ENCODE measurements around the gene RHOG. TPM values are rescaled to one million over a fixed set of nuclear protein-coding genes. Genes with fewer than 3 reads are reported as not detected.
A peak's percentile ranks its signal among the peaks of the same experiment; 100 is the strongest.

Gene RHOG
- total RNA-seq = 10 to 100 TPM; 59.8 to 63.3 TPM

DNA sequence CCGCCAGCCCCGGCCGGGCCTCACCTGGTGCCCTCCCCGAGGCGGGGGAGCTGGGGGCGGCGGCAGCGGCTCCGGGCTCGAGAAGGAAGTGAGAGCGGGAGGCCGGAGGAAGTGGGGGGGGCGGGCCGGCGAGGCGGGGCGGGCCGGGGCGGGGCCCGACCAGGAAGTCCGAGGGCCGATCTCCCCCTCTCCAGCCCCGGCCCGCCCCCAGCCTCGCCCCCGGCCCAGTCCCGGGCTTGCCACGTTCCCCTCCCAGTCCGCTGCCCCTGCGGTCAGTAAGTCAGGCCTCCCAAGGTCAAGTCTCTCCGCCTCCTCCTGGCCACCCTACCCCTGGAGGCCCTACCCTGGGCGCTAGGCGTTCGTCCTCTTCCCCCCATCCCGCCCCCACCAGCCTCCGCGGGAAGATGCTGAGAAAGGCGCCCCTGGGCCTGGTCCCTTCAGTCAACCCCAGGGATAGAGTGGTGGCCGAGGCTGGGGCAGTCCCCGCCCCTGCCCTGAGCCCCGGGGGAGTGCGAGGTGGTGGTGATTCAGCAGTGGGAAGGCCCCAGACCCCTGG lies at the start of gene RHOG:
RHOG (minus strand) TSS at position 90 of the 556 bp plus-strand sequence. CDS start 12,821 bp downstream, outside the sequence.
- H3K9me3 ChIP-seq = no peaks in the 10 kb centered on the region
- peak within 1 kb of the TSS; percentile 67 for H3K4me3 ChIP-seq
- TF ChIP-seq, protein P1, sequence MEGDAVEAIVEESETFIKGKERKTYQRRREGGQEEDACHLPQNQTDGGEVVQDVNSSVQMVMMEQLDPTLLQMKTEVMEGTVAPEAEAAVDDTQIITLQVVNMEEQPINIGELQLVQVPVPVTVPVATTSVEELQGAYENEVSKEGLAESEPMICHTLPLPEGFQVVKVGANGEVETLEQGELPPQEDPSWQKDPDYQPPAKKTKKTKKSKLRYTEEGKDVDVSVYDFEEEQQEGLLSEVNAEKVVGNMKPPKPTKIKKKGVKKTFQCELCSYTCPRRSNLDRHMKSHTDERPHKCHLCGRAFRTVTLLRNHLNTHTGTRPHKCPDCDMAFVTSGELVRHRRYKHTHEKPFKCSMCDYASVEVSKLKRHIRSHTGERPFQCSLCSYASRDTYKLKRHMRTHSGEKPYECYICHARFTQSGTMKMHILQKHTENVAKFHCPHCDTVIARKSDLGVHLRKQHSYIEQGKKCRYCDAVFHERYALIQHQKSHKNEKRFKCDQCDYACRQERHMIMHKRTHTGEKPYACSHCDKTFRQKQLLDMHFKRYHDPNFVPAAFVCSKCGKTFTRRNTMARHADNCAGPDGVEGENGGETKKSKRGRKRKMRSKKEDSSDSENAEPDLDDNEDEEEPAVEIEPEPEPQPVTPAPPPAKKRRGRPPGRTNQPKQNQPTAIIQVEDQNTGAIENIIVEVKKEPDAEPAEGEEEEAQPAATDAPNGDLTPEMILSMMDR (IDR thresholded peaks at IDR 0.05) = no peak
- intact Hi-C loops (cut with DNase I) = no loop called here
- DNase-seq = peak; percentile 88
- no peaks in the 10 kb centered on the region for H3K36me3 ChIP-seq
- peak within 1 kb of the TSS; percentile 98 for H3K27ac ChIP-seq
- no peaks in the 10 kb centered on the region for H3K27me3 ChIP-seq
- peak within 1 kb of the TSS; percentile 82 to 83 for H3K9ac ChIP-seq (ENCODE audit: low read depth in 2 of 2, low read length in 2 of 2)
- H3K4me1 ChIP-seq = peaks cover 4% of the 10 kb centered on the region

DNA sequence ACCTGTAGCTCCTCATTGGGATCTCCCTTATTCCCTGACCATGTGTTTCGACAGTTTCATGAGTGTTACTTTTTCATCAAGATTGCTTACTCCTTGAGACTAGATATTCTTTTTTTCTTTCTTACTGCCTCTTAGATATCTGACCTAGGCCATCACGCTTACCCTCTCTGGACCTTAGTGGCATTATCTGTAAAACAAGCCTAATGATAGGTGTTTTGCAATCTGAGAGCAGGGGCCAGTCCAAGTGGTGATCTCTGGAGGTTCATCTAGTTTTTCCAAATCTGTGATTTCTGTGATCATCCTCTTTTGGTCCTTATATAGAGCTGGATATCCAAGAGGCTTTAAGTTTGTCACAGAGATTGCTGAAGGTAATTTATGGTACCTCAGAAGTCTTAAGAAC lies 49.3 kb upstream of the RHOG start:
- H3K27me3 ChIP-seq = no peaks in the 10 kb centered on the region
- no peak overlapping the region for H3K9ac ChIP-seq (ENCODE audit: low read depth in 2 of 2, low read length in 2 of 2)
- H3K36me3 ChIP-seq = no peaks in the 10 kb centered on the region
- H3K9me3 ChIP-seq = no peaks in the 10 kb centered on the region
- TF ChIP-seq, protein P1 (IDR thresholded peaks at IDR 0.05) = no peak
- H3K4me3 ChIP-seq = no peak overlapping the region
- H3K4me1 ChIP-seq = peaks cover 5% of the 10 kb centered on the region
- H3K27ac ChIP-seq = no peak overlapping the region
- no peak for DNase-seq
- intact Hi-C loops (cut with DNase I) = no loop called here

DNA sequence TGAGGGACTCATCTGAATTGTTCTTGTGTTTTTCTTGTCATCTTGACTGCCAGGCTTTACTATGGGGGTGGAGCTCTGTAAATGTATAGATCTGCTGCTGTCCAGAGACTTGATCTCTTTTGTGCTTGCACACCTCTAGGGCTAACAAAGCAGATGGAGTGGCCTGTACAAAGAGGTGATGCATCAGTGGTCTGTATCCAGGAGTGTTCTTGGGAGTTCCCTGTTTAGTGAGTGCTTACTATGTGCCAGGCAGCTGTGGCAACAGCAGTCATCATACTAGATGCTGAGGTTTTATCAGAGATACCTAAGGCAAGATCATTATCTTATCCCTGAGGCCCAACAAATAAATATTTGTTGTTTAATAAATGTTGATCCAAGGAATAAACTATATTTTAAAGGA lies 48.1 kb upstream of the RHOG start:
- Histone ChIP-seq H3K9ac (ENCODE audit: low read depth in 2 of 2, low read length in 2 of 2) (no peak overlapping the region), H3K27ac (no peak overlapping the region), H3K4me1 (no peaks in the 10 kb centered on the region), H3K9me3 (no peaks in the 10 kb centered on the region), H3K4me3 (no peak overlapping the region), H3K27me3 (no peaks in the 10 kb centered on the region), H3K36me3 (no peaks in the 10 kb centered on the region)
- intact Hi-C loops (cut with DNase I) = no loop called here
- DNase-seq = no peak
- TF ChIP-seq, protein P1 (IDR thresholded peaks at IDR 0.05) = no peak

DNA sequence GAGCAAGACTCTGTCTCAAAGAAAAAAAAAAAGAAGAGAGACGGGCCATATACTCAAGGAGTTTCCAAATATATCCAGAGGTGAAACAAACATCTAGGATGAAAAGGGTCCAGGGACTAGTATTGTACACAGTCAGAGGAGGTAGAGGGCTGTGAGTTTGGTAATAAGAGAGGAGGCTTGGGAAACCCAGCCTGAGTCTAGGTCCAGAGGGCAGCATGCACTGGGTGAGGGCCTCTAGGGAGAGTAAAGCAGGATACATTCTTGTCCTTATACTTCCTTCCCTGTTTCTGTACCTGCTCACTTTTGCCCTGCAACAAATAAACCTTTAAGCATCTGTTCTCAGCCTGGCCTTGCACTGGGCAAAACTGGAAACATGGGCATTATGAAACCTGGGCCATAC lies 46.2 kb upstream of the RHOG start:
- Histone ChIP-seq H3K27me3 (no peaks in the 10 kb centered on the region), H3K27ac (no peak overlapping the region), H3K36me3 (no peaks in the 10 kb centered on the region), H3K9ac (ENCODE audit: low read depth in 2 of 2, low read length in 2 of 2) (no peak overlapping the region), H3K4me3 (no peak overlapping the region), H3K9me3 (no peaks in the 10 kb centered on the region), H3K4me1 (no peaks in the 10 kb centered on the region)
- TF ChIP-seq, protein P1 (IDR thresholded peaks at IDR 0.05) = no peak
- intact Hi-C loops (cut with DNase I) = no loop called here
- DNase-seq = no peak

DNA sequence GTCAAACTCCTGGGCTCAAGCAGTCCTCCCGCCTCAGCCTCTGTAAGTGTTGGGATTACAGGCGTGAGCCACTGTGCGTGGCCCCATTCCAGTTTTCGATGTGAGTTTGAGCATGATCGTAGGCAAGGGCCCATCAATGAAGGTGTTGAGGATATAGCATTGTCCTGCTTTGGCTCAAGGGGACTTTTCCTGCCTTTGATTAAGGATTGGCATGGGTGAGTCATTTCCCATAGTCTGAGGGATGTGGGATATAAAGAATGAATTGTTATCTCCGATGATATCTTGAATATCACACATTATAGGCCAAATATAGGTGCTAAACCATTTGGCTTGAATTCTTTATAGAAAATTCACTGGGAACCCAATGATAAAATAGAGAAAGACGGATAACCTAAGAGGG lies 45.1 kb upstream of the RHOG start:
- H3K4me3 ChIP-seq = no peak overlapping the region
- H3K9ac ChIP-seq (ENCODE audit: low read depth in 2 of 2, low read length in 2 of 2) = no peak overlapping the region
- no peak for DNase-seq
- no peaks in the 10 kb centered on the region for H3K9me3 ChIP-seq
- TF ChIP-seq, protein P1 (IDR thresholded peaks at IDR 0.05) = no peak
- H3K27me3 ChIP-seq = no peaks in the 10 kb centered on the region
- intact Hi-C loops (cut with DNase I) = no loop called here
- no peaks in the 10 kb centered on the region for H3K36me3 ChIP-seq
- no peaks in the 10 kb centered on the region for H3K4me1 ChIP-seq
- no peak overlapping the region for H3K27ac ChIP-seq

Data from colonic mucosa (tissue), 4 donors.